ENCODE results near the gene TRANK1. TPM values are rescaled to one million over a fixed set of nuclear protein-coding genes. Genes with fewer than 3 reads are reported as not detected.

Gene TRANK1
- total RNA-seq, 6 experiments from 2014 or later, result 1.00 to 3.0 (median 1.4) TPM

DNA sequence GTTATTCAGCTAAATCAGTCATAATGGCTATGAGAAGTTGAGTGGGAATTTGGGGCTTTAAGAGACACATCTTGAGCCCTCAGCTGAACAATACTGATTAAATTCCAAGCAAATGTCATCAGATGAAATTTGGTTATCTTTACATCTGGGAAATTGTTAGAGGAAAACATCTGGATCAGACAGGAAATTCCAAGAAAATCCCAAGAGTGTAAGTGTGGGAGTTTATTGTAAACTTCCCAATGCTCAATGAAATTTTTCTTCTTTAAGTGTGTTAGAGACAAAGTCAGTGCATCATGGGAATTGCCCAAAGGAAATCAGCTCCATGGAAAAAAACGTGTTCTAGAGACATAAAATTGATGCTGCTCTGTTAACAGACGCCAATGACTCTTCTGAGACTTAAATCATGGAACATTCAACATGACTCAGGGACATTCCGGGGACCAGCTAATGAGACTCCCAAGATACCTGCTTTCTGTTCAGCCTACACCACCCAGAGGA is 160.7 kb downstream of the TRANK1 start:
- TF ChIP-seq, protein P1, sequence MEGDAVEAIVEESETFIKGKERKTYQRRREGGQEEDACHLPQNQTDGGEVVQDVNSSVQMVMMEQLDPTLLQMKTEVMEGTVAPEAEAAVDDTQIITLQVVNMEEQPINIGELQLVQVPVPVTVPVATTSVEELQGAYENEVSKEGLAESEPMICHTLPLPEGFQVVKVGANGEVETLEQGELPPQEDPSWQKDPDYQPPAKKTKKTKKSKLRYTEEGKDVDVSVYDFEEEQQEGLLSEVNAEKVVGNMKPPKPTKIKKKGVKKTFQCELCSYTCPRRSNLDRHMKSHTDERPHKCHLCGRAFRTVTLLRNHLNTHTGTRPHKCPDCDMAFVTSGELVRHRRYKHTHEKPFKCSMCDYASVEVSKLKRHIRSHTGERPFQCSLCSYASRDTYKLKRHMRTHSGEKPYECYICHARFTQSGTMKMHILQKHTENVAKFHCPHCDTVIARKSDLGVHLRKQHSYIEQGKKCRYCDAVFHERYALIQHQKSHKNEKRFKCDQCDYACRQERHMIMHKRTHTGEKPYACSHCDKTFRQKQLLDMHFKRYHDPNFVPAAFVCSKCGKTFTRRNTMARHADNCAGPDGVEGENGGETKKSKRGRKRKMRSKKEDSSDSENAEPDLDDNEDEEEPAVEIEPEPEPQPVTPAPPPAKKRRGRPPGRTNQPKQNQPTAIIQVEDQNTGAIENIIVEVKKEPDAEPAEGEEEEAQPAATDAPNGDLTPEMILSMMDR (IDR thresholded peaks at IDR 0.05), result no peak
- no peaks in the 10 kb centered on the region for H3K36me3 Mint-ChIP-seq (ENCODE audit: low read depth)
- no peaks in the 10 kb centered on the region; the same call in 1 of the 2 replicates for H3K27me3 Mint-ChIP-seq (ENCODE audit: insufficient read depth)
- H3K4me1 Mint-ChIP-seq (ENCODE audit: low read depth), result no peaks in the 10 kb centered on the region
- no peaks in the 10 kb centered on the region for H3K9me3 Mint-ChIP-seq
- no peak overlapping the region for H3K4me3 Mint-ChIP-seq
- DNase-seq, result no peak
- no peak overlapping the region for H3K27ac Mint-ChIP-seq

DNA sequence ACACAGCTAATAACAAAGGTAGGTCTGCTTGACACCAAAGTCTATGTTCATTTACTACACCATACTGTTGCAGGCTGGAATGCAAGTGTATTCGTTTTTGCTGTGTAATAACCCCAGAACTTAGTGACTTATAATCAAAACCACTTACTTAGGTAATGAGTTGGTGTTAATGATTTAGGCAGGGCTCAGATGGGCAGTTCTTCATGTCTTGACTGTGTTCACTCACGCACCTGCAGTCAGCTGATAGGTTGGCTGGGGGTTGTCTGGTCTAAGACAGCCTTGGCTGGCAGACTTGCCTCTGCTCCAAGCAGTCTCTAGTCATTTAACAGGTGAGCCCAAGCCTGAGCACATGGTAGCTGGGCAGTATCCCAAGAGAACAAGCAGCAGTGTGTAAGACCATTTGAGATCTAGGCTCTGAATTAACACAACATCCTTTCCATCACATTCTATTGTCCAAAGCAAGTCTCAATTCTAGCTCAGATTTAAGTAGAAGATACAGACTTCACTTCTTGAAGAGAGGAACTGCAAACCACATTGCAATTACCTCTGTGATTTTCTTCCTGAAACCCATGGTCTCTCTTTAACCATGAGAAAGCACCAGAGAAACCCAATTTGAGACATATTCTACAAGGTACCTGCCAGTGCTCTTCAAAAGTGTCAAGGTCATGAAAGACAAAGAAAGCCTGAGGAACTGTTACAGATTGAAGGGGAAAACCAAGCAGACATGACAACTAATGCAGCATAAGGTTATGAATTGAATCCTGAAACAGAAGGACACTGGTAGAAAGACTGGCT is 167.2 kb downstream of the TRANK1 start:
- Mint-ChIP-seq H3K9me3 (no peaks in the 10 kb centered on the region), H3K27me3 (ENCODE audit: insufficient read depth) (no peaks in the 10 kb centered on the region; the same call in 1 of the 2 replicates), H3K27ac (no peak overlapping the region), H3K4me3 (no peak overlapping the region), H3K4me1 (ENCODE audit: low read depth) (no peaks in the 10 kb centered on the region), H3K36me3 (ENCODE audit: low read depth) (no peaks in the 10 kb centered on the region)
- DNase-seq, result no peak
- TF ChIP-seq, protein P1 (IDR thresholded peaks at IDR 0.05), result no peak

Other genes starting within 250 kb of the TRANK1 start
- not detected for gene DCLK3, start 180.5 kb downstream of the TRANK1 start, total RNA-seq (2021; fragmentation: NEBNext Ultra II Directional; extraction: Animal tissue kit (Norgen Biotek cat#: 25700))
- gene EPM2AIP1, start 48.1 kb upstream of the TRANK1 start, total RNA-seq (2021; fragmentation: NEBNext Ultra II Directional; extraction: Animal tissue kit (Norgen Biotek cat#: 25700)), result 10 to 100 TPM; 12.7 to 16.3 (median 14.3) TPM
- 10 to 100 TPM; 28.7 to 38.3 (median 35.1) TPM for gene MLH1, start 48.5 kb upstream of the TRANK1 start, total RNA-seq (2021; fragmentation: NEBNext Ultra II Directional; extraction: Animal tissue kit (Norgen Biotek cat#: 25700))
- 100 to 1,000 TPM; 124 to 151 (median 134) TPM for gene LRRFIP2, start 229.5 kb upstream of the TRANK1 start, total RNA-seq (2021; fragmentation: NEBNext Ultra II Directional; extraction: Animal tissue kit (Norgen Biotek cat#: 25700))